AG09319 (cell line): ENCODE measurements around the gene RAB3D.

Experiments used
- DNase-seq: peaks from one replicate; pipeline ENCODE4 v3.0.0-alpha.2; 2010; ENCODE audit warnings: low read depth; ENCODE audit errors: extremely low read depth
- TF ChIP-seq, protein P1 (sequence below): IDR thresholded peaks from 2 replicates; pipeline ENCODE4 v1.5.1; 2011; ENCODE audit warnings: low read depth, mild to moderate bottlenecking, inconsistent platforms, low read length, moderate library complexity

RAB3D gene

DNA sequence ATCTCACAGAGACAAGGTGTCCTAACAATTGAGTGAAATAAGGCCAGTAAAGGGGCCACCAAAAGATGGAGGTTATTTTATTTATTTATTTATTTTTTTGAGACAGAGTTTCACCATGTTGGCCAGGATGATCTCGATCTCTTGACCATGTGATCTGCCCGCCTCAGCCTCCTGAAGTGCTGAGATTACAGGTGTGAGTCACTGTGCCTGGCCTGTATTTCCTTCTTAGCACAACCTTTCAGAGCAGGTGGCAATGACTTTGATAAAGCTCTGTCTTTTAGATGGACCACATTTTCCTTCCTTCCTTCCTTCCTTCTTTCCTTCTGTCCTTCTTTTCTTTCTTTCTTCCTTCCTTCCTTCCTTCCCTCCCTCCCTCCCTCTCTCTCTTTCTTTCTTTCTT, 66.2 kb downstream of the RAB3D start:
- TF ChIP-seq, protein P1, sequence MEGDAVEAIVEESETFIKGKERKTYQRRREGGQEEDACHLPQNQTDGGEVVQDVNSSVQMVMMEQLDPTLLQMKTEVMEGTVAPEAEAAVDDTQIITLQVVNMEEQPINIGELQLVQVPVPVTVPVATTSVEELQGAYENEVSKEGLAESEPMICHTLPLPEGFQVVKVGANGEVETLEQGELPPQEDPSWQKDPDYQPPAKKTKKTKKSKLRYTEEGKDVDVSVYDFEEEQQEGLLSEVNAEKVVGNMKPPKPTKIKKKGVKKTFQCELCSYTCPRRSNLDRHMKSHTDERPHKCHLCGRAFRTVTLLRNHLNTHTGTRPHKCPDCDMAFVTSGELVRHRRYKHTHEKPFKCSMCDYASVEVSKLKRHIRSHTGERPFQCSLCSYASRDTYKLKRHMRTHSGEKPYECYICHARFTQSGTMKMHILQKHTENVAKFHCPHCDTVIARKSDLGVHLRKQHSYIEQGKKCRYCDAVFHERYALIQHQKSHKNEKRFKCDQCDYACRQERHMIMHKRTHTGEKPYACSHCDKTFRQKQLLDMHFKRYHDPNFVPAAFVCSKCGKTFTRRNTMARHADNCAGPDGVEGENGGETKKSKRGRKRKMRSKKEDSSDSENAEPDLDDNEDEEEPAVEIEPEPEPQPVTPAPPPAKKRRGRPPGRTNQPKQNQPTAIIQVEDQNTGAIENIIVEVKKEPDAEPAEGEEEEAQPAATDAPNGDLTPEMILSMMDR = no peak

More for the DNA sequence above, 66.2 kb downstream of the RAB3D start:
- no peak for DNase-seq
